Activated CD8-positive, alpha-beta memory T cell treated with anti-CD3 and anti-CD28 coated beads, Interleukin-2, amount 50 U/mL, for 1 hour (primary cell): ENCODE measurements around the gene SSX7.
"Not testable (repeated sequence)": the region's sequence is repeated elsewhere in the genome, so short reads cannot be mapped to it uniquely, and the experiment has no call there.

ENCODE experiments used
- DNase-seq: peaks from one replicate; pipeline ENCODE4 v3.0.0-alpha.2; 2020; ENCODE audit errors: extremely low read depth

SSX7 gene, protein sequence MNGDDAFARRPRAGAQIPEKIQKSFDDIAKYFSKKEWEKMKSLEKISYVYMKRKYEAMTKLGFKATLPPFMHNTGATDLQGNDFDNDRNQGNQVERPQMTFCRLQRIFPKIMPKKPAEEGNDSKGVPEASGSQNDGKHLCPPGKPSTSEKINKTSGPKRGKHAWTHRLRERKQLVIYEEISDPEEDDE

DNA sequence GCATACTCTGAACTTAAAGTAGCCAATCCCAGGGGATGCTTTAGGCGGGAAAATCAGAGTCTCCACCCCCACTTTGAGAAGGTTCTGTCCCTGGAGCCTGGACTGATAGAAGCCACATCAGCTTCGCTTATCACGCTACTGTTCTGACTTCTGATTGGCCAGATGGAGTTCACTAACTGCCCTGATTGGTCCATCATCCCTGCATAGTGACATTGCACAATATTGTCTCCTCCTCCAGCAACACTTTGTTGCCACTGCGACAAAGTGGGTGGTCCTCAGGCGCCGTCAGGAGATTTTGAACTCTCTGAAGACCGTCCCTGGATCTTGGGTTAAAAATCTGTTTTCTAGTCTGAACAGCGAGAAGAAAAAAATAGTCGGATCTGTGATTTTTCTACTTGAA is at the start of gene SSX7:
SSX7 (minus strand) TSS at position 101 of the 400 bp plus-strand sequence. CDS start 1,428 bp downstream, outside the sequence.
- DNase-seq, result not testable (repeated sequence)

DNA sequence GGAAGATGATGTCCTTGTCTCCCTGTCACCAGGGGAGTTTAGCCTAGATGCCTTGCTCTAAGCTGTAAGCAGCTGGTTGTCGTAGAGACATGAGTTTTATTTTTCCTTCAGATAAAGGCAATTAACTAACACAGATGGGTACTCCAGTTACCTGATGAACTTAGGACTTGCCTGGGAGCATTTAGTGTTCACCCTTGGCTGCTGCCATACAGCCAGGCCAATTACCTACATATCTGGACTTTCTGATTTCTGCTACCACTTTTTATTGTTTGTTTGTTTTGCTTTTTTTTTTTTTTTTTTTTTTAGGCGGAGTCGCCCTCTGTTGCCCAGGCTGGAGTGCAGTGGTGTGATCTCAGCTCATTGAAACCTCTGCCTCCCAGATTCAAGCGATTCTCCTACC is 37.3 kb upstream of the SSX7 start:
- DNase-seq, result not testable (repeated sequence)

DNA sequence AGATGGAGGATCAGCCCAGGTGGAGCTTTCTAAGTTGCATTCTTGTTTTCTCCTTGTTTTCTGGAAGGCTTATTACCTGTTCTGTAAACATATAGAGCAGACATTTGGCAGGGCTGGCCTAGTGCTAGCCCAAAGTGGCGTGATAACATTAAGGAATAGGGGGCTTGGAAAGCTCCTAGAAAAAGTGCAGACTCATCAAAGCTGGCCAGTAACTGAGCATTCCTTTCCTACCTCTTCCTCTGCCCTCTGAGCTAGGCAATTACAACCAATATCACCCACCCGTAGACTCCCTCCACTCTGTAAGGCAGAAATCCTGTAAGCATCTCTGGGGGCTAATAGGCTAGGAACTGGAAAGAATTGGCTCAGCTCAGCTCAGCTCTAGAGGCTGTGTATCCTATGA is 7.5 kb upstream of the SSX7 start:
- DNase-seq, result not testable (repeated sequence)

DNA sequence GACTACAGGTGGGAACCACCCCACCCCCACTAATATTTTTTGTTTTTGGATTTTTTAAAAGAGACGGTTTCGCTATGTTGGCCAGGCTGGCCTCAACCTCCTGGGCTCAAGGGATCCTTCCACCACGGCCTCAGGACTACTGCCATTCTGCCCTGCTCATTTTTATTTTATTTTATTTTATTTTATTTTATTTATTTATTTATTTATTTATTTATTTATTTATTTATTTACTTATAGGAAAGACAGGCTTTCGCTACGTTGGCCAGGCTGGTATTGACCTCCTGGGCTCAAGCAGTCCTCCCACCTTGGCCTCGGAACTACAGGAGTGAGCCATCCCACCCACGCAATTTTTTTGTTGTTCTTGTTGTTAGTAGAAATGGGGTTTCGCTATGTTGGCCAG is 775 bp upstream of the SSX7 start:
- DNase-seq, result not testable (repeated sequence)

DNA sequence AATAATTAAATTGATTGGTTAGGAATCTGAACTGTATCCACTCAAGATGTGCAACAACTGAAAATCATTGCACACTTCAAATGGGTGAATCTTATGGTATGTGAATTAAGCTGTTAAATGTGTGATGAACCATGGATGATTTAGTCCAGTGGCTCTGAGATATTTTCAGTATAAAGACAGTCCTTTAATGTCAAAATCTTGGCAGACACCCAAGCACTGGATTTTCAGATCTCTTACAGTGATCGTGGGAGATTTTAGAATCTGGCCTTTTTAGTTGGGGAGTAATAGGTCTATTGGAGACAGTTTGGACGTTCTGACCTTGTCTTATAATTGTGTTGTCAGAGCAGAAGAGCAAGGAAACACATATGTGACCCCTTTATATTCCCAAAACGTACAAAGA is 4.0 kb downstream of the SSX7 start:
- DNase-seq, result not testable (repeated sequence)

DNA sequence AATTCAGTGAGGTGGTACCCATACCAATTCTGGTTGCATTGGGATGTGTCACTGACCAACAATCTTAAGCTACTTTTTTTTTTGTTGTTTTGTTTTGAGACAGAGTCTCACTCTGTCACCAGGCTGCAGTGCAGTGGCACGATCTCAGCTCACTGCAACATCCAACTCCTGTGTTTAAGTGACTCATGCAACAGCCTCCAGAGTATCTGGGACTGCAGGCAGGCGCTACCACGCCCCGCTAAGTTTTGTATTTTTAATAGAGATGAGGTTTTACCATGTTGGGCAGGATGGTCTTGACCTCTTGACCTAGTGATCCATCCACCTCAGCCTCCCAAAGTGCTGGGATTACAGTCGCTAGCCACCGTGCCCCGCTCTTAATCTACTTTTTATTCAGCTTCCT is 5.7 kb downstream of the SSX7 start:
- not testable (repeated sequence) for DNase-seq

DNA sequence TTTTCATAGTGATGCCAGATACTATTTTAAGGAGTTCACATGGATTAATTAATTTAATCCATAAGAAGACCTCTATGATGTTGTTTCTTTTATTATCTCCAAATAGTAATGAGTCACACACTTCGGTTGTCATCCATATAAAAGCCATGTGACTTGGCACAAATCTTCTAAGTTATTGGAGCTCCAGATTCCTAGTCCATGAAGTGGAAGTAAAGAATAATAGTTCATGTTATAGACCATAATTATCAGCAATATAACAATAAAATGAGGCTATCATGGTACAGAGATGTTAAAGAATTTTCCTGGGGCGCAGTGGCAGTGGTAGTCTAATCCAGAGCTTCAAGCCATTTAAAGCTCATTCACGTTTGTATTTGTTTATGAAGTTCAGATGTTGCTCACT is 26.2 kb downstream of the SSX7 start:
- DNase-seq, result not testable (repeated sequence)

DNA sequence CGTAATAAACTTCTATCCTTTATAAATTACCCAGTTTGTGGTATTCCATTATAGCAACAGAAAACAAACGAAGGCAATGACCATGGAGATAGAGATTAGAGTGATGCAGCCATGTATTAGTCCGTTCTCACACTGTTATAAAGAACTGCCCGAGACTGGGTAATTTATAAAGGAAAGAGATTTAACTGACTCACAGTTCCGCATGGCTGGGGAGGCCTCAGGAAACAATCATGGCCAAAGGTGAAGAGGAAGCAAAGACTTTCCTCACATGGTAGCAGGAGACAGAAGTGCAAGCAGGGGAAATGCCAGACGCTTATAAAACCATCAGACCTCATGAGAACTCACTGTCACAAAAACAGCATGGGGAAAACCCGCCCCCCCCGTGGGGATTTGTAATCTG is 34.0 kb downstream of the SSX7 start:
- not testable (repeated sequence) for DNase-seq

DNA sequence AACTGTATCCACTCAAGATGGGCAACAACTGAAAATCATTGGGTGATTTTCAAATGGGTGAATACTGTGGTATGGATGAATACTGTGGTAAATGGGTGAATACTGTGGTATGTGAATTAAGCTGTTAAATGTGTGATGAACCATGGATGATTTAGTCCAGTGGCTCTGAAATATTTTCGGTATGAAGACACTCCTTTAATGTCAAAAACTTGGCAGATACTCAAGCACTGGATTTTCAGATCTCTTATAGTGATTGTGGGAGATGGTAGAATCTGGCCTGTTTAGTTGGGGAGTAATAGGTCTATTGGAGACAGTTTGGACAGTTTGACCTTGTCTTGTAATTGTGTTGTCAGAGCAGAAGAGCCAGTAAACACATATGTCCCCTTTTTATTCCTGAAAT is 45.7 kb downstream of the SSX7 start:
- DNase-seq, result no peak

DNA sequence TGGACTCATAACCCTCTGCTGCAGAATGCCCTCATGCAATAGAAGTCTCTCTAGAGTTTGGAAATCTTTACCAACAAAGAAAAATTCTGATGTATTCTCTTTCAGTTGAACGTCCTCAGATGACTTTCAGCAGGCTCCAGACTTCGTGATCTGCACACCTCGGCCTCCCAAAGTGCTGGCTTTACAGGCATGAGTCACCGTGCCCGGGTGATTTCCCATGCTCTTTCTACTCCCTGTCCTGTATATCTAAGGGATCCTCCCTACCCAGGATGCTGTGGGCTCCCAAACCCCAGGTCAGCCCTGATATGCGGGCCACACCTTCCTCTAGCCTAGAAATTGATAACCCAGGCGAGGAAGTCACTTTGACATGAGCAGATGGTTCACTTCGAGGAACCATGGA is 51.5 kb downstream of the SSX7 start:
- not testable (repeated sequence) for DNase-seq

DNA sequence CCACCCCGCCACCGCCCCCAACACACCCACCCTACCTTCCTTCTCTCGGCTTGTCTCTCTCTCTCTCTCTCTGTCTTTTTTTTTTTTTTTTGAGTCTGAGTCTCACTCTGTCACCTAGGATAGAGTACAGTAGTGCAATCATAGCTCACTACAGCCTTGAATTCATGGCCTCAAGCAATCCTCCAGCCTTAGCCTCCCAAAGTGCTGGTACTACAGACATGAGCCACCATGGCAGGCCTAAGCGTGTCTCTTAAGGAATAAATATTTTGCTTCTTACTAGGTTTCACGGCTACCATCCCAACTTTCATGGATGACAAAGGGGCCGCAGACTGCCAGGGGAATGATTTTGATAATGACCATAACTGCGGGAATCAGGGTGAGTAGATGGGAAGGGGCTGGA is 55.8 kb downstream of the SSX7 start:
- DNase-seq, result no peak

DNA sequence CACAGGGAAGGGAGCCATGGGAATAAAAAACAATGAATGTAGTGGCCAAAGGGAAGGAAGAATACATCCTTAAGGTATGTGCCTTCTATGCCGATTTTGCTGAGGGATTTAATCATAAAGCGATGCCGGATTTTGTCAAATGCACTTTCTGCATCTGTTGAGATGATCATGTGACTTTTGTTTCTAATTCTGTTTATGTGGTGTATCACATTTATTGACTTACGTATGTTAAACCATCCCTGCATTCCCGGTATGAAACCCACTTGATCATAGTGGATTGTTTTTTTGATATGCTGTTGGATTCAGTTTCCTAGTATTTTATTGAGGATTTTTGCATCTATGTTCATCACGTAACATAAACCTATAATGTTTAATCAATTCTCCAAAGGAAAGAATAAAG is 60.0 kb downstream of the SSX7 start:
- DNase-seq, result no peak
